ENCODE data around the gene IMPA2.
"Not testable (repeated sequence)": the region's sequence is repeated elsewhere in the genome, so short reads cannot be mapped to it uniquely, and the experiment has no call there.

Gene IMPA2

GRCh38 chr18:12038639-12039539 lies 57.6 kb downstream of the IMPA2 start:
- peak; percentile 80 for DNase-seq
- WGBS (ENCODE audit: extremely low coverage, insufficient coverage, low lambda C conversion rate): no CpG with 5 or more reads among the region's 74 CpGs
- H3K4me2 ChIP-seq (ENCODE audit: low read length): peak overlapping the region; percentile 52

DNA sequence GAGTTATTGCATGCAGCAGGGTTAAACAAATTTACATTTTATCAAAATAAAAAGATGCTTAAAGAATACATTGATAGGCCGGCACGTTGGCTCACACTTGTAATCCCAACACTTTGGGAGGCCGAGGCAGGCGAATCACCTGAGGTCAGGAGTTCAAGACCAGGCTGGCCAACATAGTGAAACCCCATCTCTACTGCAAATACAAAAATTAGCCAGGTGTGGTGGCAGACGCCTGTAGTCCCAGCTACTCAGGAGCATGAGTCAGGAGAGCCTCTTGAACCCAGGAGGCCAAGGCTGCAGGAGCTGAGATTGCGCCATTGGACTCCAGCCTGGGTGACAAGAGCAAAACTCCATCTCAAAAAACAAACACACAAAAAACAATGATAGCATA lies 58.2 kb downstream of the IMPA2 start:
- H4K5ac ChIP-seq (ENCODE audit: low read length); H3K27ac ChIP-seq (ENCODE audit: low read depth, low read length); H3K79me2 ChIP-seq (ENCODE audit: control insufficient read depth, insufficient read depth, low read length); H2BK5ac ChIP-seq (ENCODE audit: low read length); H3K4ac ChIP-seq (ENCODE audit: low read depth, low read length); H3K18ac ChIP-seq (ENCODE audit: low read length); H2AK5ac ChIP-seq (ENCODE audit: low read length); H4K8ac ChIP-seq (ENCODE audit: low read depth, low read length); H3K9ac ChIP-seq (ENCODE audit: low read length); H3K27me3 ChIP-seq (ENCODE audit: insufficient read depth, low read length, poor library complexity); H3K56ac ChIP-seq (ENCODE audit: low read length); H3K23ac ChIP-seq (ENCODE audit: low read length); H2BK15ac ChIP-seq (replicated peaks; ENCODE audit: low read depth); H2BK120ac ChIP-seq (ENCODE audit: low read depth, low read length); H3K79me1 ChIP-seq (ENCODE audit: low read length); H3K4me2 ChIP-seq (ENCODE audit: low read length); H3K4me3 ChIP-seq (ENCODE audit: low read length); H3K4me1 ChIP-seq (ENCODE audit: control insufficient read depth, low read depth, low read length); DNase-seq; H3K36me3 ChIP-seq (ENCODE audit: control insufficient read depth, insufficient read depth, low read length): not testable (repeated sequence)
- WGBS (ENCODE audit: extremely low coverage, insufficient coverage, low lambda C conversion rate): no CpG with 5 or more reads among the region's 6 CpGs

More at GRCh38 chr18:12038639-12039539, 57.6 kb downstream of the IMPA2 start:
- H2BK120ac ChIP-seq (ENCODE audit: low read depth, low read length): no peak overlapping the region
- peak overlapping the region; percentile 87 for H3K56ac ChIP-seq (ENCODE audit: low read length)
- peak overlapping the region; percentile 10 for H3K4me3 ChIP-seq (ENCODE audit: low read length)
- peak overlapping the region; percentile 72 for H3K23ac ChIP-seq (ENCODE audit: low read length)
- no peak overlapping the region for H4K5ac ChIP-seq (ENCODE audit: low read length)
- no peak overlapping the region for H2BK15ac ChIP-seq (replicated peaks; ENCODE audit: low read depth)
- no peak overlapping the region for H2BK5ac ChIP-seq (ENCODE audit: low read length)
- H4K8ac ChIP-seq (ENCODE audit: low read depth, low read length): no peak overlapping the region
- no peaks in the 10 kb centered on the region for H3K79me1 ChIP-seq (ENCODE audit: low read length)
- H3K9ac ChIP-seq (ENCODE audit: low read length): peak overlapping the region; percentile 68
- no peak overlapping the region for H3K4ac ChIP-seq (ENCODE audit: low read depth, low read length)
- no peaks in the 10 kb centered on the region for H3K36me3 ChIP-seq (ENCODE audit: control insufficient read depth, insufficient read depth, low read length)
- no peaks in the 10 kb centered on the region for H3K4me1 ChIP-seq (ENCODE audit: control insufficient read depth, low read depth, low read length)
- H3K18ac ChIP-seq (ENCODE audit: low read length): no peak overlapping the region
- H3K79me2 ChIP-seq (ENCODE audit: control insufficient read depth, insufficient read depth, low read length): no peaks in the 10 kb centered on the region
- H2AK5ac ChIP-seq (ENCODE audit: low read length): no peak overlapping the region
- no peaks in the 10 kb centered on the region for H3K27me3 ChIP-seq (ENCODE audit: insufficient read depth, low read length, poor library complexity)
- no peak overlapping the region for H3K27ac ChIP-seq (ENCODE audit: low read depth, low read length)

GRCh38 chr18:12041561-12041960 lies 60.3 kb downstream of the IMPA2 start:
- Histone ChIP-seq H3K56ac (ENCODE audit: low read length) (no peak overlapping the region), H3K27ac (ENCODE audit: low read depth, low read length) (no peak overlapping the region), H3K27me3 (ENCODE audit: insufficient read depth, low read length, poor library complexity) (no peaks in the 10 kb centered on the region), H4K5ac (ENCODE audit: low read length) (no peak overlapping the region), H3K23ac (ENCODE audit: low read length) (no peak overlapping the region), H3K79me1 (ENCODE audit: low read length) (no peaks in the 10 kb centered on the region), H4K8ac (ENCODE audit: low read depth, low read length) (no peak overlapping the region), H3K4me2 (ENCODE audit: low read length) (no peak overlapping the region), H2BK120ac (ENCODE audit: low read depth, low read length) (no peak overlapping the region), H3K4me1 (ENCODE audit: control insufficient read depth, low read depth, low read length) (no peaks in the 10 kb centered on the region), H3K36me3 (ENCODE audit: control insufficient read depth, insufficient read depth, low read length) (no peaks in the 10 kb centered on the region), H3K79me2 (ENCODE audit: control insufficient read depth, insufficient read depth, low read length) (no peaks in the 10 kb centered on the region), H2BK5ac (ENCODE audit: low read length) (no peak overlapping the region), H3K4ac (ENCODE audit: low read depth, low read length) (no peak overlapping the region), H3K18ac (ENCODE audit: low read length) (no peak overlapping the region), H2AK5ac (ENCODE audit: low read length) (no peak overlapping the region), H2BK15ac (replicated peaks; ENCODE audit: low read depth) (no peak overlapping the region), H3K4me3 (ENCODE audit: low read length) (no peak overlapping the region), H3K9ac (ENCODE audit: low read length) (no peak overlapping the region)
- no peak for DNase-seq
- no CpG with 5 or more reads among the region's 5 CpGs for WGBS (ENCODE audit: extremely low coverage, insufficient coverage, low lambda C conversion rate)

- Histone ChIP-seq H3K79me2 (ENCODE audit: control insufficient read depth, insufficient read depth, low read length) (no peaks in the 10 kb centered on the region), H3K4me1 (ENCODE audit: control insufficient read depth, low read depth, low read length) (no peaks in the 10 kb centered on the region), H2BK15ac (replicated peaks; ENCODE audit: low read depth) (no peak overlapping the region), H3K4me3 (ENCODE audit: low read length) (no peak overlapping the region), H2BK5ac (ENCODE audit: low read length) (no peak overlapping the region), H2BK120ac (ENCODE audit: low read depth, low read length) (no peak overlapping the region), H2AK5ac (ENCODE audit: low read length) (no peak overlapping the region), H3K23ac (ENCODE audit: low read length) (no peak overlapping the region), H3K9ac (ENCODE audit: low read length) (no peak overlapping the region), H3K27me3 (ENCODE audit: insufficient read depth, low read length, poor library complexity) (no peaks in the 10 kb centered on the region), H3K4me2 (ENCODE audit: low read length) (no peak overlapping the region), H3K4ac (ENCODE audit: low read depth, low read length) (no peak overlapping the region), H3K56ac (ENCODE audit: low read length) (no peak overlapping the region), H3K27ac (ENCODE audit: low read depth, low read length) (no peak overlapping the region), H4K5ac (ENCODE audit: low read length) (no peak overlapping the region), H3K36me3 (ENCODE audit: control insufficient read depth, insufficient read depth, low read length) (no peaks in the 10 kb centered on the region), H4K8ac (ENCODE audit: low read depth, low read length) (no peak overlapping the region), H3K79me1 (ENCODE audit: low read length) (no peaks in the 10 kb centered on the region), H3K18ac (ENCODE audit: low read length) (no peak overlapping the region)
- no peak for DNase-seq
- no CpG with 5 or more reads among the region's 7 CpGs for WGBS (ENCODE audit: extremely low coverage, insufficient coverage, low lambda C conversion rate)
These were observed 62.5 kb downstream of the IMPA2 start for GRCh38 chr18:12043811-12044210.

DNA sequence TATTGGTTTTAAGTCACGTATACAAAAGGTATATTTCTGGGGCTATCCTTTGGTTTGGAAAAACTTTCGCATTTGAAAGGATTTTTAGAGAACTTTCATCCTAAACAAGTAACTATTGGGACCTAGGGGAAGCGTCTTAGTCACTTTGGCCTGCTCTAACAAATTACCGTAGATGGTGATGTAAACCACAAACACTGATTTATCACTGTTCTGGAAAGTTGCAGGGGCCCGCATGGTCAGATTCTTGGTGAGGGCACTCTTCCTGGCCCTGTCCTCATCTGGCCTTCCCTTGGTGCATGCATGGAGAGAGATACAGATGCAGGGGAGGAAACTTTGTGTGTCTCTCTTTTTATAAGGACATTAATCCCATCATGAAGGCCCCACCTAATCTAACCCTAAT lies 63.3 kb downstream of the IMPA2 start:
- Histone ChIP-seq H2BK120ac (ENCODE audit: low read depth, low read length) (no peak overlapping the region), H3K56ac (ENCODE audit: low read length) (no peak overlapping the region), H3K4me3 (ENCODE audit: low read length) (no peak overlapping the region), H3K79me2 (ENCODE audit: control insufficient read depth, insufficient read depth, low read length) (no peaks in the 10 kb centered on the region), H2AK5ac (ENCODE audit: low read length) (no peak overlapping the region), H2BK5ac (ENCODE audit: low read length) (no peak overlapping the region), H3K4ac (ENCODE audit: low read depth, low read length) (no peak overlapping the region), H3K9ac (ENCODE audit: low read length) (no peak overlapping the region), H4K5ac (ENCODE audit: low read length) (no peak overlapping the region), H3K27ac (ENCODE audit: low read depth, low read length) (no peak overlapping the region), H3K4me1 (ENCODE audit: control insufficient read depth, low read depth, low read length) (no peaks in the 10 kb centered on the region), H3K79me1 (ENCODE audit: low read length) (no peaks in the 10 kb centered on the region), H3K18ac (ENCODE audit: low read length) (no peak overlapping the region), H4K8ac (ENCODE audit: low read depth, low read length) (no peak overlapping the region), H3K36me3 (ENCODE audit: control insufficient read depth, insufficient read depth, low read length) (no peaks in the 10 kb centered on the region), H2BK15ac (replicated peaks; ENCODE audit: low read depth) (no peak overlapping the region), H3K23ac (ENCODE audit: low read length) (no peak overlapping the region), H3K4me2 (ENCODE audit: low read length) (no peak overlapping the region), H3K27me3 (ENCODE audit: insufficient read depth, low read length, poor library complexity) (no peaks in the 10 kb centered on the region)
- no CpG with 5 or more reads among the region's 5 CpGs for WGBS (ENCODE audit: extremely low coverage, insufficient coverage, low lambda C conversion rate)
- no peak for DNase-seq
